SK-N-SH treated with all-trans-retinoic acid at 6 μM for 48 hours (cell line): ENCODE results near the gene BLID.

Experiments used
- CSRNP3 ChIP-seq: fragments of 250-450 bp; sonication (Bioruptor Pico); IDR thresholded peaks from 2 replicates; pipeline ENCODE4 v1.5.1; 2021; ENCODE audit warnings: mild to moderate bottlenecking, moderate library complexity
- OSR1 ChIP-seq: fragments of 250-450 bp; sonication (Bioruptor Pico); IDR thresholded peaks from 2 replicates; pipeline ENCODE4 v1.8.0; 2022; ENCODE audit warnings: moderate library complexity, mild to moderate bottlenecking, inconsistent platforms
- PATZ1 ChIP-seq: fragments of 250-450 bp; sonication (Bioruptor Pico); IDR thresholded peaks from 2 replicates; pipeline ENCODE4 v1.8.0; 2020; ENCODE audit warnings: mild to moderate bottlenecking, moderate library complexity, borderline replicate concordance
- RARB ChIP-seq: fragments of 250-450 bp; sonication (Bioruptor Pico); IDR thresholded peaks from 2 replicates; pipeline ENCODE4 v1.8.0; 2021; ENCODE audit warnings: mild to moderate bottlenecking, moderate library complexity
- TCF4 ChIP-seq: fragments of 250-450 bp; sonication (Bioruptor Pico); IDR thresholded peaks from 2 replicates; pipeline ENCODE4 v1.8.0; 2021; ENCODE audit warnings: mild to moderate bottlenecking, moderate library complexity, borderline replicate concordance
- TOX ChIP-seq: fragments of 250-450 bp; sonication (Bioruptor Pico); IDR thresholded peaks from 2 replicates; pipeline ENCODE4 v1.8.0; 2021; ENCODE audit warnings: mild to moderate bottlenecking, moderate library complexity, borderline replicate concordance
- ZC3H10 ChIP-seq: fragments of 250-450 bp; sonication (Bioruptor Pico); IDR thresholded peaks from 2 replicates; pipeline ENCODE4 v1.5.1; 2021; ENCODE audit warnings: mild to moderate bottlenecking, moderate library complexity
- ZFP3 ChIP-seq: fragments of 250-450 bp; sonication (Bioruptor Pico); IDR thresholded peaks from 2 replicates; pipeline ENCODE4 v1.5.0; 2020; ENCODE audit warnings: mild to moderate bottlenecking, moderate library complexity
- ZNF8 ChIP-seq: fragments of 450-650 bp; formaldehyde crosslinking; IDR thresholded peaks from 2 replicates; pipeline ENCODE4 v1.5.0; 2020; ENCODE audit warnings: mild to moderate bottlenecking, moderate library complexity

GRCh38 chr11:122074022-122074421, 42.0 kb downstream of the BLID start:
- TF ChIP-seq OSR1 (CRISPR knock-in tag) (no peak), ZNF8 (CRISPR knock-in tag) (no peak), PATZ1 (CRISPR knock-in tag) (no peak), ZC3H10 (no peak), CSRNP3 (CRISPR knock-in tag) (no peak), RARB (CRISPR knock-in tag) (no peak), ZFP3 (CRISPR knock-in tag) (no peak), TCF4 (CRISPR knock-in tag) (no peak), TOX (CRISPR knock-in tag) (no peak)
